GM18861 (cell line): ENCODE data around the gene GRK1.
"Not testable (repeated sequence)": the region's sequence is repeated elsewhere in the genome, so short reads cannot be mapped to it uniquely, and the experiment has no call there.

ENCODE experiments used
- ATAC-seq: cut with Tn5 transposase; IDR thresholded peaks from one replicate; pipeline ENCODE4 v1.9.1; 2021; ENCODE audit not compliant: unreplicated experiment

GRK1 gene

DNA sequence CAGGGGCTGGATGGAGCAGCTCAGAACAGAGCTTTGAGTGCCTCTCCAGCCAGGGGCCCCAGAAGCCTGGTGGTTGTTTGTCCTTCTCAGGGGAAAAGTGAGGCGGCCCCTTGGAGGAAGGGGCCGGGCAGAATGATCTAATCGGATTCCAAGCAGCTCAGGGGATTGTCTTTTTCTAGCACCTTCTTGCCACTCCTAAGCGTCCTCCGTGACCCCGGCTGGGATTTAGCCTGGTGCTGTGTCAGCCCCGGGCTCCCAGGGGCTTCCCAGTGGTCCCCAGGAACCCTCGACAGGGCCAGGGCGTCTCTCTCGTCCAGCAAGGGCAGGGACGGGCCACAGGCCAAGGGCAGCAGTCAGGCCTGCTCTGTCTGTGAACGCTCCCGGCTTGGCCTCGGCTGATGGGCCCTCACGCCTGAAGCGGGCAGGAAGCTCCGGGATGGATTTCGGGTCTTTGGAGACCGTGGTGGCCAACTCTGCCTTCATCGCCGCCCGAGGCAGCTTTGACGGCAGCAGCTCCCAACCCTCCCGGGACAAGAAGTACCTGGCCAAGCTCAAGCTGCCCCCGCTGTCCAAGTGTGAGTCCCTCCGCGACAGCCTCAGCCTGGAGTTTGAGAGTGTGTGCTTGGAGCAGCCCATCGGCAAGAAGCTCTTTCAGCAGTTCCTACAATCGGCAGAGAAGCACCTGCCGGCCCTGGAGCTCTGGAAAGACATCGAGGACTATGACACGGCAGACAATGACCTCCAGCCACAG, at the start of gene GRK1:
Gene GRK1, plus strand, starts transcription at position 269 of the 751 bp plus-strand sequence. Its CDS starts 168 bp downstream, at position 437.
- ATAC-seq, result no peak

DNA sequence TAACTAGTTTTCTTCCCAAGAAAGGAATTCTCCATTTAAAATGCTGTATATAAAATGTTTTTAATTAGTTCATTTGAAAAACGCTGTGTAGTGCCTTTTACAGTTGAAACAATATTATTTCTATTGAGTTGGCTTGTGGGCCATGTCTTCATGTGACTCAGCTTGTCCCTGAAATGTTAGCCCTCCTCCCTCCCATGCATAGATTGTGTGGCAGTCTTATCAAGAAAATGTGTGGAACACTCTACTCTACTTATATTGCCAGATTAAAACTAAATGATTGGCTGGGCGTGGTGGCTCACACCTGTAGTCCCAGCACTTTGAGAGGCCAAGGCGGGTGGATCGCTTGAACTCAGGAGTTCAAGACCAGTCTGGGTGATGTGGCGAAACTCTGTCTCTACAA, 49.1 kb upstream of the GRK1 start:
- no peak for ATAC-seq

DNA sequence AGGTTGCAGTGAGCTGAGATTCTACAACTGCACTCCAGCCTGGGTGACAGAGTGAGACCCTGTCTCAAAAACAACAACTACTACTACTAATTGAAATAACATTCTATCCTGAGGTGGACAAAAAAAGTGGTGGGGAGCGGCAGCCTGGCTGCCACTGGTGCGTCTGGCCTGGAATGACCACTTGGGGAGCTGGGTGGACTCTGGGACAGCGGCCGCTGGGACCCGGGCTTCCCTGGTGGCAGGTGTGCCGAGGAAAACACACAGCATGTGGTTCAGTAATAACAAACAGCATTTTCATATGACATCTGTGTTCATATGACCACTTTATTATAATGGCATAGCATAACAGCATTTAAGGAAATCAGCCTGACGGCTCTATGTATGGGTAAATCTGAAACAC, 48.6 kb upstream of the GRK1 start:
- ATAC-seq, result no peak

DNA sequence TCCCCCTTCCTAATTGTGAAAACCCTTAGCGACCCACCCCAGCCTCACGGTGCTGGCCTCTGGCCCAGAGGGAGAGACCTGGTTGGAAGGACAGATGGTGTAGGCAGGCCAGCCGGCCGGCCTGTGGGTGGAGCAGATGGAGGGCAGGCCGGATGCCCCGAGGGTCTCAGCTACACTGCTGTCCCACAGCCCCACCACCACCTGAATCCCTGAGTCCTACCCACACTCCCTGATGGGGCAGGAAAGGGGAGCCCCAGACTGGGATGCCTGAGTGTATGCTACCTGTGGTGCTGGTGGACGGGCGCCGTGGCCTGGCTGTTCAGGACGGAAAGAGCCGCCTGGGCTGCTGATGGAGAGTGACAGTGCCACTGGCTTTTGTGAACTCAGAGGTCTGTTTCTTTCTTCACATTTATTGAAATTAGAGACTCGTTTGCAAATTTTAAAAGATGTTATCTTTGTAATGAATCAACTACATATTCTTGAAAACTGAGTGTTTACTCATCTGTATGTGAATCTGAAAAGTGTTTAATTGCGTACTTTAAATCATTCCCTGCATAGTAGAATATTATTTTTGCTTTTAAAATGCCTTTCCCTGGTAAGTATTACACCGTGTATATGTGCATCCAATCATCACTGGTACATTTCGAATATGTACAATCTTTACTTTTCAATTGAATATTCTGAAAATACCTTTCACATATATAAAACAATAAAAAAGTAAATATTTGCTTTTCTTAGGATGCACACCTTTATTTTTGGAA, 46.8 kb upstream of the GRK1 start:
- ATAC-seq, result no peak

DNA sequence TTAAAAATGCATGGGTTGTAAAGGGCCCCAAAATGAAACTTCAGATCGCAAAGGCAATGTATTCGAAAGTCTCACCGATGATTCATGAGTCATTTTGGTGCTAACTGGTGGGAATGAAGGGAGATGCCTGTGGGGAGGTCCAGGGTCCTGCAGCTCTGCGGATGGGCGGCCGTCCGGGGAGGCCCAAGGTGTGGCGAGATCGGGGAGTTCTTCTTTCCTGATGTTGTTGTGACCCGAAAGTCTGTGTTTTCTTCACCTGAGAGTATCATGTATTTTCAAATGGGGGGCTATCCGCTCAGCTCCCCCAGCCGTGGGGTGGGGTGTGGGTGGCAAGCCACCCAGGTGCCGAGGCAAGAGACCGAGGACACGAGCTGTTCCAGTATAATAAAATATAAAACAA, 46.0 kb upstream of the GRK1 start:
- no peak for ATAC-seq

DNA sequence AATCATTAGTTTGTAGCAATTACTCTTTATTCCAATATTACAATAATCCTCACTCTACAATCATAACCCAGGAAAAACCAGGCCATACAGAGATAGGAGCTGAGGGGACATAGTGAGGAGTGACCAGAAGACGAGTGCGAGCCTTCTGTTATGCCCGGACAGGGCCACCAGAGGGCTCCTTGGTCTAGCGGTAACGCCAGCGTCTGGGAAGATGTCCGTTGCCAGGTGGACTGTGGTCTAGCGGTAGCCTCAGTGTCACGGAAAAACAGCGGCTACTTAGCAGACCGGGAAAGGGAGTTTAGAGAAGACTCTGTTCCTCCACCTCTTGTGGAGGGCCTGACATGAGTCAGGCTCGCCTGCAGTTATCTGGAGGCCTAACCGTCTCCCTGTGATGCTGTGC, 45.5 kb upstream of the GRK1 start:
- not testable (repeated sequence) for ATAC-seq

DNA sequence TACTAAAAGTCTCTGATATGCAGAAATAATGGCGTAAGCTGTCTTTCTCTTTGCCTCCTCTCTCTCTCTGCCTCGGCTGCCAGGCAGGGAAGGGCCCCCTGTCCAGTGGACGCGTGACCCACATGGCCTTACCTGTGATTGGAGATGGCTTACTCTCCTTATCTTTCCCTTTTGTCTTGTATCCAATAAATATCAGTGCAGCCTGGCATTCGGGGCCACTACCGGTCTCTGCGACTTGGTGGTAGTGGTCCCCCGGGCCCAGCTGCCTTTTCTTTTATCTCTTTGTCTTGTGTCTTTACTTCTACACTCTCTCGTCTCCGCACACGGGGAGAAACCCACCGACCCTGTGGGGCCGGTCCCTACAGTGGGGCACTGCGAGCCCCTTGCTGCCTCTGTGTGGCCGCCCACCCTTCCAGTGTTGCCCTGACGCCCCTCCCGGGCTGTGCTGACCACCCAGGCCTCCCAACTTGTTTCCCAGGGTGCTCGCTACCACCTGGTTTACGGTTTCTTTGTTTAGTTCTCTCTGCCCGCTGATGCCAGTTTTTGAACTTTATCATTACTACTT, 45.0 kb upstream of the GRK1 start:
- ATAC-seq, result not testable (repeated sequence)

DNA sequence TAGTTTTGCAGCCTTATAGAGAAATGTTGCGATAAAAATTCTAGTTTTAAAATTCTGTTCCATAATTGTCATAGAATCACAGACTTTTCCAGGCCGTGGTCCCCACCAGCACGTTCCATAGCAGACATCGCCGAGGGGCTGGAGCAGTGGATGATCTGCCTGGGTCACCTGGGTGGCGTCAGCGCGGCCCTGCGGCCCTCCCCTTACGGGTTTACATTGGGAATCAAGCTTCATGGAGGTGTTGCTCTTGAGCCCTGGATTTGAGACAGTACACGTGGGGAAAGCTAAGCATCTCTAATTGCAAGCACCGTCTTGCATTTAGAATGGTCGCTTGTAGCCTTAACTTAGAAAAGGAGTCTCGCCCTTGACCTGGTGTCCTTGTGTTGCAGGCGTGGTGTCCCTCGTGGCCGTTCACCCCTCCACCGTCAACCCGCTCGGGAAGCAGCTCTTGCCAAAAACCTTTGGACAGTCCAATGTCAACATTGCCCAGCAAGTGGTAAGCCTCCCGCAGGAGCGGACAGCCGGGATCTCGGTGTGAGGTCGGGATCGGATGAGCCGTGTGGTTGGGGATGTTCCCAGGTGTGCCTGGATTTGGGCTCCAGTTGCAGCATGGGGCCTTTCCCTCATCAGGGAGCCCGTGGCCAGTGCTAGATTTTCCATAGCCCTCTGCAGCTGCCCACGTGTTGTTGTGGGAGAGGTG, 44.1 kb upstream of the GRK1 start:
- no peak for ATAC-seq

DNA sequence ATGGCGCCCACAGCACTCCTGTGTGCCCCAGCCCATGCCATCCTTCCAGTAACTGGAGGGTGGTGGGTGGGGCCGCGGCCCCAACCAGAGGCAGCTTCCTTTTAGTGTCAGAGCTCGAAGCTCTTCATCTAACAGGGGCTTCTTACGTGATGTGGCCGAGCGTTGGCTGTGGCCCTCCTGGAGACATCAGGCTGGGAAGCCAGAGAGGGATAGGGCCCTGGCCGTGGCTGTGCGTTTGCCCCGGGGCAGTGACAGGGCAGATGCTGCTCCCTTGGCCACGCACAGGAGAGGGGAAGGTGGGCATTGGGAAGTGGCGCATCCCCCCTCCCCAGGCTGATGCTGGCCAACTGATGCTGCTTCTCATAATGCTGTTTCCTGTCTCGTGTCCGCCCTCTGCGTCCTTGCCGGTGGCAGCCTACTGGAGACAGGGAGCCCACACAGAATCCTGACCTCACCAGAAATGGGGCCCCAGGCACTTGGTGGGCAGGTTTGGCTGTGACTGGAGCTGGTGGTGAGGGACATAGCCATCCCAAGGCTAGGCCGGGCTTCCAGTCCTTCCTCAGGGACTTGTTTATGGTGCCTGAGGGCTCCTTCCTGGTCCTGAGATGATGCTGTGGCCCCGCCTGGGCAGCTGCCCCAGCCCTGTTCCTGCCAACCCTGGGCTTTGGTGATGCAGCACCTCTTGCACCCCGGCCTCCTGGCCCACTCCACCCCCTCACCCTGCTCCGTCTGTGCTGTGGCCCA, 43.4 kb upstream of the GRK1 start:
- ATAC-seq, result no peak

DNA sequence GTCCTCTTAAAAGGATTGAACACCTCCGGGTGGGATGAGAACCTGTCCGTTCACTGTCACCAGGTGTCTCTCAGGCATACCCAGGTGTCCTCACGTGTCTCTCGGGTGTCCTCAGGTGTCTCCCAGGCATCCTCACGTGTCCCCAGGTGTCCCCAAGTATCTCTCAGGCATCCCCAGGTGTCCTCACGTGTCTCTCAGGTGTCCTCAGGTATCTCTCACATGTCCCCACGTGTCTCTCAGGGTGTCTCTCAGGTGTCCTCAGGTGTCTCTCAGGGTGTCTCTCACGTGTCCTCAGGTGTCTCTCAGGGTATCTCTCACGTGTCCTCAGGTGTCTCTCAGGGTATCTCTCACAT, 42.8 kb upstream of the GRK1 start:
- no peak for ATAC-seq

DNA sequence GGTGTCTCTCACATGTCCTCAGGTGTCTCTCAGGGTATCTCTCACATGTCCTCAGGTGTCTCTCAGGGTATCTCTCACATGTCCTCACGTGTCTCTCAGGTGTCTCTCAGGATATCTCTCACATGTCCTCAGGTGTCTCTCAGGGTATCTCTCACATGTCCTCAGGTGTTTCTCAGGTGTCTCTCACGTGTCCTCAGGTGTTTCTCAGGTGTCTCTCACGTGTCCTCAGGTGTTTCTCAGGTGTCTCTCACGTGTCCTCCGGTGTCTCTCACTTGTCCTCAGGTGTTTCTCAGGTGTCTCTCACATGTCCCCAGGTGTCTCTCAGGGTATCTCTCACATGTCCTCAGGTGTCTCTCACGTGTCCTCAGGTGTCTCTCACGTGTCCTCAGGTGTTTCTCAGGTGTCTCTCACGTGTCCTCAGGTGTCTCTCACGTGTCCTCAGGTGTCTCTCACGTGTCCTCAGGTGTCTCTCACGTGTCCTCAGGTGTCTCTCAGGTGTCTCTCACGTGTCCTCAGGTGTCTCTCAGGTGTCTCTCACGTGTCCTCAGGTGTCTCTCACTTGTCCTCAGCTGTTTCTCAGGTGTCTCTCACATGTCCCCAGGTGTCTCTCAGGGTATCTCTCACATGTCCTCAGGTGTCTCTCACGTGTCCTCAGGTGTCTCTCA, 42.2 kb upstream of the GRK1 start:
- not testable (repeated sequence) for ATAC-seq

DNA sequence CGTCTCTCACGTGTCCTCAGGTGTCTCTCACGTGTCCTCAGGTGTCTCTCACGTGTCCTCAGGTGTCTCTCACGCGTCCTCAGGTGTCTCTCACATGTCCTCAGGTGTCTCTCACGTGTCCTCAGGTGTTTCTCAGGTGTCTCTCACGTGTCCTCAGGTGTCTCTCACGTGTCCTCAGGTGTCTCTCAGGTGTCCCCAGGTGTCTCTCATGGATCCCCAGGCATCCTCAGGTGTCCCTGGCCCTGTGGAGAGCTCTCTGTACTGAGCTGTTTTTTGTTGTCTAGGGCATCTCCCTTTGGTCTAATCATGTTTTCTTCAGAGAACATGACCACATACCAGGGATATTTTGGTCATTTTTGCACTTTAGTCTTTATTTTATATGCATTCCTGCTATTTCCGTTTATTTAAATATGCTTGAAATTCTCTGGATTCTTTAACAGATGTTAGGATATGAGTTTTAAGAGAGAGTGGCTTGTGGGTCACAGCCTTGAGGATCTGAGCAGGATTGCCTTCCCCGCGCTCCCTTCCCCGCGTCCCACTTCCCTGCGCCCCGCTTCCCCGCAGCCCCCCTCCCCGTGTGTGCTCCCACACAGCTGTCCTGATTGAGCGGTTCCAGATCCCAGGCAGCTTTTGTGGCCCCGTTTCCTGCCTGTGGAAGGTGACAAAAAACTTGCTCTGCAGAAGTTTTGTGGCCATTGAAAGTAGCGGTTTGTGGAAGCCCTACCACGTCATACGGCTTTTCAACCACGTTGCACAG, 40.9 kb upstream of the GRK1 start:
- ATAC-seq, result no peak

DNA sequence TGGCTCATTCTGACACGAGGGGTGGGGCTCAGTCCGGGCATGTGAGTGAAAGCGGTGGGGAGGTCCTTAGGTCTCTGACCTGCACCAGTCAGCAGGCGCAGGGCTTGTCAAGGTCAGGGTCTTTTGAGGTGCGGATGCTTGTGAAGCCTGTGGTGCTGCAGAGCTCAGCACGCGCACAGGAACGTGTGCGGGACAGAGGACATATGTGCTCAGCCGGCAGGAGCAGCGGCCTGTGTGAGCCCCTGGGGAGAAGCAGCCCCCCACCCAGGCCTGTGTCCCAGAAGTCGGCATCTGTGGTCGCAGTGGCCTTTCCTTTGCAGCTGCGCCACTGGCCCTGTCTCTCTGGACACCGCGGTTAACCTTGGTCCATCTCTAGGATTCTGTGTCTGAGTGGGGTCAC, 39.9 kb upstream of the GRK1 start:
- ATAC-seq, result no peak

DNA sequence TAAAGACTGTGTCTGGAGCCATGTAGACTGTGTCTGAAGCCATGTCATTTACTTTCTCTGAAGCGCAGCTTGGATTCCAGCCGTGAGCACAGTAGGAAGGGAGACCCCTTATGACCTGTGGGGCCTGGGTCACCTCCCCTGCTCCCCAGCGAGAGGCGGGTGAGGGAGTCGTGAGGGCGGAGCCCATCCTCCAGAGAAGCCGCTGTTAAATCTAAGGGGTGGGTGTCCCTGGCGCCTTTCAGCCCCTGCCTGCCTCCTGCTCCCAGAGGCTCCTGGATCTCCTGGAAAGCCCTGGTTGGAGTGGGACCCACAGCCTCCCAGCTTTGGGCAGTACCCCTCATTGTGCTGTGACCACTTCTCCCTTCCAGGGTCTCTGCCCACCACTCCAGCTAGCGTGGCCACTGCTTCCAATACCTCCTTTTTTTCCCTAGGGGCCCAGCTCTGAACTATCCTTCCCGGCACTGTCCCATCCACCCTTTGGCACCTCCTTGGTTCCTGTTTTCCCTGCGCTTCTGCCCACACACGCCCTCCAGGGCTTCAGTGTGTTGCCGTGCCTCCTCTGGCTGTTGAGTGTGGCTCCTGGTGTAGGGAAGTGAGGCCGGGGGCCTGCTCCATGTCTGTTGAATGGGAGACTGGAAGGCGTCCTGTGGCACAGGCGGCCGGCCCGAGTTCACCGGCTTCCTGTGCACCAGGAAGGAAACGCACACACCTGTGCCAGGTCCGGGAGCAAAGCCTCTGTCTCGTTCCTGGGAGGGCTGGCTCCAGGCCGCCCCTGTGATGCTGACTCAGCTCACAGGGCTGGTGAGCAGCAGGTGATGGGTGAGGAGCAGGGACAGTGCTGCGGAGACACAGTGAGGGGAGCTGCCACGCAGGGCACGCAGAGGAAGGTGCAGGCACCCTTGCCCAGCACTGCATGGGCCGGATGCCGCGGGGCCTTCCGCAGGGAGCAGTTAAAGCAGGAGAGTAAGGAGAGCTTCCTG, 38.4 kb upstream of the GRK1 start:
- ATAC-seq, result no peak

DNA sequence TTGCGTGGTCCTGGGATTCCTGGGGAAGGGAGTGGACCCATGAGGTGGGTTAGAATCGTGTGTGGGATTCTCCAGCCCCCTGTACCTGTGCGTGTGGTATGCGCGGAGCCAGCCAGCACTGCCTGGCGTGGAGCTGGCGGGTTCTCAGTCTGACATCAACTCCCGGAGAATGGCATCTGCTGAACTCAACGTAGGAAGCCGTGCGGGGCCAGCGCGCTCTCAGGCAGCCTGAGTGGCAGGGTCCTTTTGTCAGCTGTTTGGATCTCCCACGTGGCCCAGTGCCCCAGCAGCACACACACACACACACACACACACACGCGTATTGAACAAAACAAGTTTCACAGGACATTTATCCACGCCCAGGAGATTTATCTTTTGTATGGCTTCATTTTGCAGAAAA, 37.2 kb upstream of the GRK1 start:
- no peak for ATAC-seq

DNA sequence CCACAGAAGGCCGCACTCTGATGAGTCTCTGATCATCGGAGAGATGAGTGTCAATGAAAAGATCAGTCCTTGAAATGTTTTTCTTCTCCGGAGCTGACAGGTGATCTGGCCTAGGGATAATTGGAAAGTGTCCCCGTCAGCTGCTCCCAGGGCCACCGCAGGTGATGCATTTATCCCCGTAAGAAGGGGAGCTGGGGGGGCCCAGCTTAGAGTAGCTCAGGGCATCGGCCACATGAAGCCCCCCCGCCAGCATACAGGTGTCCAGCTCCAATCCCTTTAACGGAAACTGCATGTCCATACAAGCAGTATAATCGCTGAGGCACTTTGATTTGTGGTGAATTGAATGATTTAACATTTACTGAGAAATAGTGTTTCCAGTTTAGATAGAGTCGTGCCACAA, 36.7 kb upstream of the GRK1 start:
- no peak for ATAC-seq

DNA sequence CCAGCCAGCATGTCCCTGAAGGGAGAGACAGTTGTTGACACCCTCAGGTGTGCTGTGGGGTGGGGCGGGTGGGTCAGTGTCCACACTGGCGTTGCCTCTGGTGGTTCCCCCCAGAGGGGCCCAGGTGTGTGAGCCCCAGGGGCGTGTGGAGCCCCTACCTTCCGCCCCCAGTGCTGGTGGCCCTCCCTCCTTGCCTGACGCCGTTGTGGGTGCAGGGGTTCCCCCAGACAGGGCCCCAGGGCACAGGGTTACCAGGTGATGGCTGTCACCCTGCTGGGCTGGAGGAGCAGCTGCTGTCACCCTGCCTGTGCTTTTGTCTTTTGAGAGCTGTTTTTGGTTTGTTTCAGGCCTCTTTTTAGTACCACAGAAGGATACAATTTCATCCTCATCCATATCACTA, 36.2 kb upstream of the GRK1 start:
- no peak for ATAC-seq

DNA sequence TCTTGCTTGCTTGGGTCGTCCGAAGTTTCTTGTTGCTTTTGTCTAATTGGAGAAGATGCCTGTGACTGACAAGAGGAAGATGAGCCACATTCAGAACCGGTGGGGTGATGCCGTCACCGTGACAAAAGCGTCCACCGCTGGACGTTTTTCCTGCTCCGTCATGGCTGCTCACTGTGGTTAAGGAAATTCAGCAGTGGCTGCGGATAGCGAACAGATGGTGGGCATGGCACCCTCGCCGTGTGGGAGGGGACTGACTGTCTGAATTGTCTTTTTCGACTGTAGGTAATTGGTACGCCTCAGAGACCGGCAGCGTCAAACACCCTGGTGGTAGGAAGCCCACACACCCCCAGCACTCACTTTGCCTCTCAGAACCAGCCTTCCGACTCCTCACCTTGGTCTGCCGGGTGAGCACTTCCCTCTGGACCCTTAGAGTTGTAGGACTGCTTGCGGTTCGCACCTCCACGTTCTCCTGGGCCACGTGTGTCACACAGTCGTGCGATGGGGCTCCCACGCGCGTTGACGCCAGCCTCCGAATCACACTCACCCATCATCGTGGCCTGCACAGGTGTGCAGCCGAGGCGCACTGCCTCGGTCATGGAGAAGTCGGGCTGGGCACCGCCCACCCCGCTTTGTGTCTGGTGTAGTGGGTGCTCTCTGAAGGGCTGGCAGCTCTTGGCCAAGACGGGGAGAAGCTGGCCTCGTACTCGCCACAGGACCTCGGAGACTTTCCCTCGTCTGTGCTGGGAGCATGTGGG, 35.5 kb upstream of the GRK1 start:
- ATAC-seq, result no peak
